ENCODE results near the gene PTPN6.

Gene PTPN6

GRCh38 chr12:6942331-6942665 is 8.9 kb upstream of the PTPN6 start:
- peak; percentile 64 for DNase-seq

GRCh38 chr12:6943389-6943721 is 7.8 kb upstream of the PTPN6 start:
- DNase-seq, result peak; percentile 98

- DNase-seq, result peak; percentile 98
Observed at GRCh38 chr12:6943722-6944380, 7.3 kb upstream of the PTPN6 start, which contains the start of the genes C12orf57 and RNU7-1. Gene C12orf57, plus strand, starts transcription at chr12:6944022. Its CDS starts 100 bp downstream, at chr12:6944122. Gene RNU7-1, plus strand, starts transcription at chr12:6943816.

- DNase-seq, result peak; percentile 98
Observed at GRCh38 chr12:6944381-6945186, 6.6 kb upstream of the PTPN6 start.

- DNase-seq, result no peak
Observed at GRCh38 chr12:6945613-6946012, 5.5 kb upstream of the PTPN6 start.

GRCh38 chr12:6946033-6946919 is 4.9 kb upstream of the PTPN6 start:
- DNase-seq, result peak; percentile 96

GRCh38 chr12:6946920-6947374 is 4.2 kb upstream of the PTPN6 start:
- no peak for DNase-seq

GRCh38 chr12:6947615-6948014 is 3.5 kb upstream of the PTPN6 start:
- DNase-seq, result no peak

- DNase-seq, result no peak
Observed at GRCh38 chr12:6948873-6949594, 2.1 kb upstream of the PTPN6 start.

GRCh38 chr12:6950401-6950801 is 755 bp upstream of the PTPN6 start:
- peak; percentile 54 for DNase-seq

GRCh38 chr12:6951551-6952120 is 480 bp downstream of the PTPN6 start:
- no peak for DNase-seq

- no peak for DNase-seq
Observed at GRCh38 chr12:6952121-6952862, 1.1 kb downstream of the PTPN6 start.

GRCh38 chr12:6952863-6953441 is 1.8 kb downstream of the PTPN6 start:
- no peak for DNase-seq

- DNase-seq, result no peak
Observed at GRCh38 chr12:6953442-6954315, 2.5 kb downstream of the PTPN6 start.

GRCh38 chr12:6954316-6955107 is 3.4 kb downstream of the PTPN6 start:
- no peak for DNase-seq

- DNase-seq, result no peak
Observed at GRCh38 chr12:6955108-6956020, 4.2 kb downstream of the PTPN6 start.

GRCh38 chr12:6956021-6956727 is 5.0 kb downstream of the PTPN6 start:
- DNase-seq, result no peak

Measured in NCI-H82 (cell line).